K562 (cell line): ENCODE data around the gene IBTK. TPM values are rescaled to one million over a fixed set of nuclear protein-coding genes. Genes with fewer than 3 reads are reported as not detected.
A peak's percentile ranks its signal among the peaks of the same experiment; 100 is the strongest.

ENCODE experiments used
- ARID1B ChIP-seq: fragments of 450-650 bp; IDR thresholded peaks from 2 replicates; pipeline ENCODE4 v1.6.1; 2016; ENCODE audit warnings: antibody characterized with exemption, mild to moderate bottlenecking, inconsistent platforms
- ATF1 ChIP-seq, 2 experiments: fragments of 450-650 bp in 1 of 2; IDR thresholded peaks; 2 replicates each; pipeline ENCODE4 v1.6.1; 2016; ENCODE audit warnings: missing compliant biosample characterization in 1 of 2, missing genetic modification characterization in 1 of 2
- FOXK2 ChIP-seq, 2 experiments: fragments of 450-650 bp; IDR thresholded peaks in 1 of 2; conservative IDR thresholded peaks in 1 of 2; 2 replicates each; pipeline ENCODE4 v1.6.1; 2016; ENCODE audit warnings: low read depth in 2 of 2, mild to moderate bottlenecking in 1 of 2
- GABPB1 ChIP-seq: sonication (generic); formaldehyde crosslinking; IDR thresholded peaks from 2 replicates; pipeline ENCODE4 v1.8.0; 2022; ENCODE audit warnings: mild to moderate bottlenecking, missing genetic modification reagents
- KLF6 ChIP-seq: fragments of 250-450 bp; sonication (Bioruptor Pico); IDR thresholded peaks from 2 replicates; pipeline ENCODE4 v1.4.0; 2020; ENCODE audit warnings: mild to moderate bottlenecking, moderate library complexity, borderline replicate concordance
- NR4A1 ChIP-seq, 2 experiments: fragments of 250-450 bp in 1 of 2; fragments of 450-650 bp in 1 of 2; sonication (Bioruptor Pico) in 1 of 2; IDR thresholded peaks; 2 replicates each; pipeline versions ENCODE4 v1.4.0 to v1.6.1; 2016 to 2020; ENCODE audit warnings: mild to moderate bottlenecking in 2 of 2, missing compliant biosample characterization in 1 of 2, missing genetic modification characterization in 1 of 2, moderate library complexity in 1 of 2
- PHF20 ChIP-seq: fragments of 450-650 bp; IDR thresholded peaks from 2 replicates; pipeline ENCODE4 v1.6.1; 2018; ENCODE audit not compliant: partially characterized antibody
- SMAD1 ChIP-seq: fragments of 150-350 bp; IDR thresholded peaks from 2 replicates; pipeline ENCODE4 v1.6.1; 2014; ENCODE audit warnings: low read length, low read depth; ENCODE audit not compliant: partially characterized antibody
- TAF7 ChIP-seq: fragments of 450-650 bp; IDR thresholded peaks from 2 replicates; pipeline ENCODE4 v1.6.1; 2016; ENCODE audit warnings: missing genetic modification characterization, missing compliant biosample characterization
- XRCC5 ChIP-seq: fragments of 200-400 bp; formaldehyde crosslinking; IDR thresholded peaks from 2 replicates; pipeline ENCODE4 v1.6.1; 2017; ENCODE audit warnings: low read depth, mild to moderate bottlenecking, low read length
- ZNF124 ChIP-seq: sonication (generic); formaldehyde crosslinking; IDR thresholded peaks from 2 replicates; pipeline ENCODE4 v1.8.1; 2022; ENCODE audit warnings: missing genetic modification reagents
- ZNF324 ChIP-seq: fragments of 250-450 bp; sonication (Bioruptor Pico); IDR thresholded peaks from 2 replicates; pipeline ENCODE4 v1.4.0; 2020; ENCODE audit warnings: mild to moderate bottlenecking
- polyA plus RNA-seq, 8 experiments: library from polyadenylated mRNA; depleted of rRNA in 4 of 8; stranded (reverse) in 5 of 8; unstranded in 3 of 8; fragments of >200 nt; fragmentation: Nextera tagmentation in 2 of 8; fragmentation: Illumina TruSeq in 1 of 8; extraction: Ambion mirVana in 2 of 8; extraction: Trizol in 1 of 8; gene quantifications; 2 replicates each; pipeline versions ENCODE4 v1.2.1 to v1.2.3, GENCODE V29; 2011 to 2014; ENCODE audit warnings: inconsistent platforms in 1 of 8, missing spikeins in 1 of 8
- total RNA-seq, 7 experiments: library from RNA; depleted of rRNA in 6 of 7; stranded (reverse); fragments of >200 nt in 6 of 7; fragmentation: Illumina TruSeq in 2 of 7; extraction: Trizol in 2 of 7; gene quantifications; 2 replicates each; pipeline versions ENCODE4 v1.2.1 to v1.2.3, GENCODE V29; 2011 to 2021; ENCODE audit warnings: low replicate concordance in 1 of 7
- TF ChIP-seq, protein P1 (sequence below): fragments of 250-450 bp; sonication (Bioruptor Pico); IDR thresholded peaks from 2 replicates; pipeline ENCODE4 v1.5.0; 2021
- TF ChIP-seq, protein P2 (sequence below): sonication (generic); formaldehyde crosslinking; IDR thresholded peaks from 2 replicates; pipeline ENCODE4 v1.8.0; 2023; ENCODE audit warnings: mild to moderate bottlenecking, missing genetic modification reagents
- TF ChIP-seq, protein P3 (sequence below): fragments of 450-650 bp; IDR thresholded peaks from 2 replicates; pipeline ENCODE4 v1.6.1; 2014; ENCODE audit warnings: low read depth, mild to moderate bottlenecking, moderate library complexity, borderline replicate concordance
- TF ChIP-seq, protein P4 (sequence below): sonication (generic); formaldehyde crosslinking; IDR thresholded peaks from 2 replicates; pipeline ENCODE4 v1.9.0; 2022; ENCODE audit warnings: mild to moderate bottlenecking, missing genetic modification reagents
- TF ChIP-seq, protein P5 (sequence below): fragments of 250-450 bp; sonication (Bioruptor Pico); IDR thresholded peaks from 2 replicates; pipeline ENCODE4 v1.9.0; 2021; ENCODE audit warnings: mild to moderate bottlenecking, inconsistent platforms

IBTK gene
- total and polyA plus RNA-seq, 9 of the 15 experiments (the other 6 are each of a cell fraction or from before 2014, with no cell fraction given), result 13.2 to 36.4 (median 21.8) TPM

DNA sequence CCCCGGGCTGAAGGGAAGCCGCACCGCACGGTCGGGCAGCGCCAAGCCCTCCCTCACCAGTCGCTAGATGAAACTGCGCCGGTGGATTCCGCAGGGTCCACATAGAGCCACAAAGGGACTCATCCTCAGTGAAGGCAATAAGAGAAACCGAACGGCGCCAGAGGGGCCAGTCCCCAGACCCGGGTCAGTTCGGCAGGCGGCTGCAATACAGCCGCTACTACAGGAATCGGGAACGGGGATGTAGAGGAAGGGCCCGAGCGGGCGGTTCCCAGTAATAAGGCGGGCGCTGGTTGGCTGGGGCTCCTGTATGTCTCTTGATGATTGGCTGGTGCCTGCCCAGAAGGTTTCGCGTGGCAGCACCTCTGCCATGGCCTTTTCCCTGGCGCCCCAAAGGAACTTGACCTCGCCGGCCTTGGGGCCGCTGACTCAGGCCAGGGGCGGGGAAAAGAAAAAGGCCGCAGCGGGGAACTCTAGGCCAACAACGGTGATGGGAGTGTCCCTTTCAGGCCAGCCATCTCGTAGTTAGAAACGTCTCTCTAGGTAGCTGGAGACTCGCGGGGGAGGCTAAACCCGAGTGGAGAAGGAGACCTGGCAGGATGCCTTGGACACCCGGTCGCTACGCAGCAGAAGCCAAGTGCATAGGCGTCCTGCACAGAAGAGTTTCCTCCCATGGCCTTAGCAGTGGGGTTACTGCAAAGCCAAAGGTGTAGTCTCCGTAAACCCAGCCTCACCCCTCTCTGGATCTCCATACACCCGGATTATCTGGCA lies at the start of gene IBTK (continued):
- TF ChIP-seq, protein P1, sequence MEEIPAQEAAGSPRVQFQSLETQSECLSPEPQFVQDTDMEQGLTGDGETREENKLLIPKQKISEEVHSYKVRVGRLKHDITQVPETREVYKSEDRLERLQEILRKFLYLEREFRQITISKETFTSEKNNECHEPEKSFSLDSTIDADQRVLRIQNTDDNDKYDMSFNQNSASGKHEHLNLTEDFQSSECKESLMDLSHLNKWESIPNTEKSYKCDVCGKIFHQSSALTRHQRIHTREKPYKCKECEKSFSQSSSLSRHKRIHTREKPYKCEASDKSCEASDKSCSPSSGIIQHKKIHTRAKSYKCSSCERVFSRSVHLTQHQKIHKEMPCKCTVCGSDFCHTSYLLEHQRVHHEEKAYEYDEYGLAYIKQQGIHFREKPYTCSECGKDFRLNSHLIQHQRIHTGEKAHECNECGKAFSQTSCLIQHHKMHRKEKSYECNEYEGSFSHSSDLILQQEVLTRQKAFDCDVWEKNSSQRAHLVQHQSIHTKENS (CRISPR knock-in tag), result no peak
- TF ChIP-seq XRCC5 (peak; percentile 63; the same call in 1 of the 2 replicates), TAF7 (tag) (peak; percentile 65; the same call in 1 of the 2 replicates), NR4A1 (CRISPR knock-in tag; IDR thresholded peaks at IDR 0.05) (no peak), NR4A1 (tag; IDR thresholded peaks at IDR 0.05) (peak; percentile 49; the same call in 1 of the 2 replicates), FOXK2 (conservative IDR thresholded peaks at IDR 0.05 in 1 of 2, IDR thresholded peaks at IDR 0.05 in 1 of 2; ENCODE audit: low read depth in 2 of 2) (peak in 1 of 2 experiments; percentile 13; a peak in 1 of 4 replicates), ATF1 (CRISPR knock-in tag; IDR thresholded peaks at IDR 0.05) (no peak), ATF1 (tag; IDR thresholded peaks at IDR 0.05) (peak; percentile 78), PHF20 (peak; percentile 32), GABPB1 (CRISPR knock-in tag) (peak; percentile 53; the same call in 1 of the 2 replicates), ZNF324 (no peak), ARID1B (0 out of 2 replicates have a peak, but pooled peaks have one; percentile 28), ZNF124 (CRISPR knock-in tag) (no peak), KLF6 (peak; percentile 70; the same call in 1 of the 2 replicates), SMAD1 (no peak)
- TF ChIP-seq, protein P2, sequence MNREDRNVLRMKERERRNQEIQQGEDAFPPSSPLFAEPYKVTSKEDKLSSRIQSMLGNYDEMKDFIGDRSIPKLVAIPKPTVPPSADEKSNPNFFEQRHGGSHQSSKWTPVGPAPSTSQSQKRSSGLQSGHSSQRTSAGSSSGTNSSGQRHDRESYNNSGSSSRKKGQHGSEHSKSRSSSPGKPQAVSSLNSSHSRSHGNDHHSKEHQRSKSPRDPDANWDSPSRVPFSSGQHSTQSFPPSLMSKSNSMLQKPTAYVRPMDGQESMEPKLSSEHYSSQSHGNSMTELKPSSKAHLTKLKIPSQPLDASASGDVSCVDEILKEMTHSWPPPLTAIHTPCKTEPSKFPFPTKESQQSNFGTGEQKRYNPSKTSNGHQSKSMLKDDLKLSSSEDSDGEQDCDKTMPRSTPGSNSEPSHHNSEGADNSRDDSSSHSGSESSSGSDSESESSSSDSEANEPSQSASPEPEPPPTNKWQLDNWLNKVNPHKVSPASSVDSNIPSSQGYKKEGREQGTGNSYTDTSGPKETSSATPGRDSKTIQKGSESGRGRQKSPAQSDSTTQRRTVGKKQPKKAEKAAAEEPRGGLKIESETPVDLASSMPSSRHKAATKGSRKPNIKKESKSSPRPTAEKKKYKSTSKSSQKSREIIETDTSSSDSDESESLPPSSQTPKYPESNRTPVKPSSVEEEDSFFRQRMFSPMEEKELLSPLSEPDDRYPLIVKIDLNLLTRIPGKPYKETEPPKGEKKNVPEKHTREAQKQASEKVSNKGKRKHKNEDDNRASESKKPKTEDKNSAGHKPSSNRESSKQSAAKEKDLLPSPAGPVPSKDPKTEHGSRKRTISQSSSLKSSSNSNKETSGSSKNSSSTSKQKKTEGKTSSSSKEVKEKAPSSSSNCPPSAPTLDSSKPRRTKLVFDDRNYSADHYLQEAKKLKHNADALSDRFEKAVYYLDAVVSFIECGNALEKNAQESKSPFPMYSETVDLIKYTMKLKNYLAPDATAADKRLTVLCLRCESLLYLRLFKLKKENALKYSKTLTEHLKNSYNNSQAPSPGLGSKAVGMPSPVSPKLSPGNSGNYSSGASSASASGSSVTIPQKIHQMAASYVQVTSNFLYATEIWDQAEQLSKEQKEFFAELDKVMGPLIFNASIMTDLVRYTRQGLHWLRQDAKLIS (CRISPR knock-in tag), result no peak
- TF ChIP-seq, protein P3, sequence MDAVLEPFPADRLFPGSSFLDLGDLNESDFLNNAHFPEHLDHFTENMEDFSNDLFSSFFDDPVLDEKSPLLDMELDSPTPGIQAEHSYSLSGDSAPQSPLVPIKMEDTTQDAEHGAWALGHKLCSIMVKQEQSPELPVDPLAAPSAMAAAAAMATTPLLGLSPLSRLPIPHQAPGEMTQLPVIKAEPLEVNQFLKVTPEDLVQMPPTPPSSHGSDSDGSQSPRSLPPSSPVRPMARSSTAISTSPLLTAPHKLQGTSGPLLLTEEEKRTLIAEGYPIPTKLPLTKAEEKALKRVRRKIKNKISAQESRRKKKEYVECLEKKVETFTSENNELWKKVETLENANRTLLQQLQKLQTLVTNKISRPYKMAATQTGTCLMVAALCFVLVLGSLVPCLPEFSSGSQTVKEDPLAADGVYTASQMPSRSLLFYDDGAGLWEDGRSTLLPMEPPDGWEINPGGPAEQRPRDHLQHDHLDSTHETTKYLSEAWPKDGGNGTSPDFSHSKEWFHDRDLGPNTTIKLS, result peak; percentile 88
- TF ChIP-seq, protein P4, sequence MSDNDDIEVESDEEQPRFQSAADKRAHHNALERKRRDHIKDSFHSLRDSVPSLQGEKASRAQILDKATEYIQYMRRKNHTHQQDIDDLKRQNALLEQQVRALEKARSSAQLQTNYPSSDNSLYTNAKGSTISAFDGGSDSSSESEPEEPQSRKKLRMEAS (CRISPR knock-in tag), result 0 out of 2 replicates have a peak, but pooled peaks have one; percentile 20
- TF ChIP-seq, protein P5, sequence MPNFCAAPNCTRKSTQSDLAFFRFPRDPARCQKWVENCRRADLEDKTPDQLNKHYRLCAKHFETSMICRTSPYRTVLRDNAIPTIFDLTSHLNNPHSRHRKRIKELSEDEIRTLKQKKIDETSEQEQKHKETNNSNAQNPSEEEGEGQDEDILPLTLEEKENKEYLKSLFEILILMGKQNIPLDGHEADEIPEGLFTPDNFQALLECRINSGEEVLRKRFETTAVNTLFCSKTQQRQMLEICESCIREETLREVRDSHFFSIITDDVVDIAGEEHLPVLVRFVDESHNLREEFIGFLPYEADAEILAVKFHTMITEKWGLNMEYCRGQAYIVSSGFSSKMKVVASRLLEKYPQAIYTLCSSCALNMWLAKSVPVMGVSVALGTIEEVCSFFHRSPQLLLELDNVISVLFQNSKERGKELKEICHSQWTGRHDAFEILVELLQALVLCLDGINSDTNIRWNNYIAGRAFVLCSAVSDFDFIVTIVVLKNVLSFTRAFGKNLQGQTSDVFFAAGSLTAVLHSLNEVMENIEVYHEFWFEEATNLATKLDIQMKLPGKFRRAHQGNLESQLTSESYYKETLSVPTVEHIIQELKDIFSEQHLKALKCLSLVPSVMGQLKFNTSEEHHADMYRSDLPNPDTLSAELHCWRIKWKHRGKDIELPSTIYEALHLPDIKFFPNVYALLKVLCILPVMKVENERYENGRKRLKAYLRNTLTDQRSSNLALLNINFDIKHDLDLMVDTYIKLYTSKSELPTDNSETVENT (CRISPR knock-in tag), result no peak
